OCI-LY3 (cell line): ENCODE data around the gene SIT1.

Experiments
- H2AFZ ChIP-seq: fragments of 200-600, 300-600 bp; shearing (Covaris generic); 2 replicates; pipeline ENCODE4 v1.6.0; 2014; ENCODE audit warnings: antibody characterized with exemption, low read depth, low read length
- H3K27ac ChIP-seq: fragments of 200-600, 300-600 bp; sonication (generic); 2 replicates; pipeline ENCODE4 v1.5.1; 2014; ENCODE audit warnings: mild to moderate bottlenecking, low read length, moderate library complexity, mixed read lengths
- H3K27me3 ChIP-seq: fragments of 200-600, 300-600 bp; sonication (generic); 2 replicates; pipeline ENCODE4 v1.6.1; 2014; ENCODE audit warnings: low read depth, low read length, mixed read lengths
- H3K36me3 ChIP-seq: fragments of 200-600, 300-600 bp; sonication (generic); replicated peaks from 2 replicates; pipeline ENCODE3; 2014; ENCODE audit warnings: low read depth, low read length, mixed read lengths
- H3K4me1 ChIP-seq: fragments of 300-600, 200-600 bp; sonication (generic); 2 replicates; pipeline ENCODE4 v1.6.1; 2014; ENCODE audit warnings: low read length, mixed read lengths
- H3K4me2 ChIP-seq: fragments of 200-600, 300-600 bp; sonication (generic); 2 replicates; pipeline ENCODE4 v1.6.1; 2014; ENCODE audit warnings: low read length, mixed read lengths
- H3K4me3 ChIP-seq: fragments of 300-600, 200-600 bp; sonication (generic); 2 replicates; pipeline ENCODE4 v1.5.1; 2014; ENCODE audit warnings: antibody characterized with exemption, mild to moderate bottlenecking, low read length, moderate library complexity
- H3K79me2 ChIP-seq: fragments of 300-600, 200-600 bp; shearing (Covaris generic); 2 replicates; pipeline ENCODE4 v1.6.1; 2014; ENCODE audit warnings: mild to moderate bottlenecking, low read length, mixed read lengths
- H3K9ac ChIP-seq: fragments of 300-600, 200-600 bp; shearing (Covaris generic); 2 replicates; pipeline ENCODE4 v1.6.0; 2014; ENCODE audit warnings: mild to moderate bottlenecking, low read length, moderate library complexity
- H3K9me3 ChIP-seq: fragments of 200-600, 300-600 bp; shearing (Covaris generic); 2 replicates; pipeline ENCODE4 v1.6.1; 2014; ENCODE audit warnings: low read length, mixed read lengths; ENCODE audit not compliant: insufficient read depth
- H4K20me1 ChIP-seq: fragments of 200-600, 300-600 bp; sonication (generic); 2 replicates; pipeline ENCODE4 v1.6.1; 2016; ENCODE audit warnings: low read length, mixed read lengths; ENCODE audit not compliant: insufficient read depth
- CTCF ChIP-seq: fragments of 200-600, 300-600 bp; sonication (generic); IDR thresholded peaks from 2 replicates; pipeline ENCODE4 v1.5.1; 2014; ENCODE audit warnings: antibody characterized with exemption, low read length, low read depth
- EZH2phosphoT487 ChIP-seq: fragments of 200-600 bp; shearing (Covaris generic); IDR thresholded peaks from 2 replicates; pipeline ENCODE4 v1.6.1; 2018; ENCODE audit warnings: antibody characterized with exemption, mixed run types, low read depth

The SIT1 gene

GRCh38 chr9:35696520-35697215, 45.9 kb upstream of the SIT1 start:
- peak; percentile 81 for TF ChIP-seq CTCF
- no peak for TF ChIP-seq EZH2phosphoT487
- H3K36me3 ChIP-seq, result peaks cover 51% of the 10 kb centered on the region
- no peak overlapping the region for H3K27ac ChIP-seq

GRCh38 chr9:35695943-35696401, 45.2 kb upstream of the SIT1 start:
- Histone ChIP-seq H3K27ac (no peak overlapping the region), H3K36me3 (peaks cover 45% of the 10 kb centered on the region), H2AFZ (no peak overlapping the region), H3K4me3 (no peak overlapping the region), H4K20me1 (no peaks in the 10 kb centered on the region; the same call in 1 of the 2 replicates), H3K79me2 (no peaks in the 10 kb centered on the region), H3K9ac (no peak overlapping the region), H3K9me3 (no peaks in the 10 kb centered on the region), H3K27me3 (no peaks in the 10 kb centered on the region), H3K4me1 (0 out of 2 replicates have a peak, but pooled peaks cover 4% of the 10 kb centered on the region), H3K4me2 (no peak overlapping the region)
- no peak for TF ChIP-seq EZH2phosphoT487
- TF ChIP-seq CTCF, result no peak

More at GRCh38 chr9:35696520-35697215, 45.9 kb upstream of the SIT1 start:
- H3K9me3 ChIP-seq, result no peaks in the 10 kb centered on the region
- H3K9ac ChIP-seq, result no peak overlapping the region
- no peaks in the 10 kb centered on the region for H3K27me3 ChIP-seq
- no peaks in the 10 kb centered on the region for H3K79me2 ChIP-seq
- no peak overlapping the region for H3K4me2 ChIP-seq
- no peaks in the 10 kb centered on the region for H3K4me1 ChIP-seq
- H3K4me3 ChIP-seq, result no peak overlapping the region
- no peak overlapping the region for H2AFZ ChIP-seq
- no peaks in the 10 kb centered on the region; the same call in 1 of the 2 replicates for H4K20me1 ChIP-seq

GRCh38 chr9:35691757-35692301, 41.1 kb upstream of the SIT1 start:
- Histone ChIP-seq H3K4me2 (no peak overlapping the region), H3K9ac (no peak overlapping the region), H3K36me3 (peaks cover 11% of the 10 kb centered on the region), H3K79me2 (no peaks in the 10 kb centered on the region), H2AFZ (no peak overlapping the region), H3K27ac (no peak overlapping the region), H3K9me3 (no peaks in the 10 kb centered on the region), H3K27me3 (no peaks in the 10 kb centered on the region), H3K4me3 (peak overlapping the region; percentile 83; the same call in 1 of the 2 replicates), H4K20me1 (no peaks in the 10 kb centered on the region; the same call in 1 of the 2 replicates), H3K4me1 (peaks cover 8% of the 10 kb centered on the region; the same call in 1 of the 2 replicates)
- TF ChIP-seq EZH2phosphoT487, result no peak
- no peak for TF ChIP-seq CTCF

- peaks cover 8% of the 10 kb centered on the region; the same call in 1 of the 2 replicates for H3K4me1 ChIP-seq
- H3K4me3 ChIP-seq, result peak overlapping the region; percentile 83
- peak overlapping the region; percentile 82 for H2AFZ ChIP-seq
- no peak overlapping the region for H3K27ac ChIP-seq
- no peaks in the 10 kb centered on the region for H3K79me2 ChIP-seq
- no peaks in the 10 kb centered on the region for H3K9me3 ChIP-seq
- H3K9ac ChIP-seq, result peak overlapping the region; percentile 82
- no peaks in the 10 kb centered on the region for H4K20me1 ChIP-seq
- peak overlapping the region; percentile 68 for H3K4me2 ChIP-seq
- no peak for TF ChIP-seq CTCF
- no peak for TF ChIP-seq EZH2phosphoT487
- peaks cover 7% of the 10 kb centered on the region for H3K36me3 ChIP-seq
- no peaks in the 10 kb centered on the region for H3K27me3 ChIP-seq
These were observed 40.6 kb upstream of the SIT1 start for GRCh38 chr9:35691334-35691650.
